HG03442 (cell line): Measurements from ENCODE around the gene C1orf53.

Source experiments
- ATAC-seq: cut with Tn5 transposase; IDR thresholded peaks from one replicate; pipeline ENCODE4 v1.9.1; 2021; ENCODE audit warnings: mild to moderate bottlenecking, moderate library complexity; ENCODE audit not compliant: unreplicated experiment

The C1orf53 gene

GRCh38 chr1:197907846-197908616, 5.6 kb downstream of the C1orf53 start:
- ATAC-seq = no peak

DNA sequence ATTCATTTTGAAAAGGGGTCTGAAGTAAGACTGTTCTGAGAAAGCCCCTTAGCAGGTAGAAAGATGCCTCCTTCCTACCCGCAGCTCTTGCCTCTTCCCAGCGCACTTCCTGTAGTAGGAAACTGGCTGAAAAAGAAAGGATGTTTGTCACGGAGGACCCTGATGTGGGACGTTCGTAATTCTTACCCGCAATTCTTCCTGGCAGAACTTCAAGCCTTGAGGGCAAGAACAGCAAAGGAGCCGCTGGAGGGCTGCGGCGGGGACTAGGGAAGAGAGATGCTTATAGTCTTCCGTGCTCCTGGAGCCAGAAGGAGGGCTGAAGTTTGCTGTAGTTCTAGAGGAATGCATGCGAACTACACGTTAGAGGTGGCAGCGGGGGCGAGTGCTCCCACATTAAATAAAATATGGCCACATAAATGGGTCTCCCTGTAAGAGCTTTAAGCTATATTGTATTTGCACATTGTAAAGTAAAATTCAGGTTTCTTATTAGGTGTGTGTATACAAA, 6.3 kb downstream of the C1orf53 start:
- no peak for ATAC-seq

DNA sequence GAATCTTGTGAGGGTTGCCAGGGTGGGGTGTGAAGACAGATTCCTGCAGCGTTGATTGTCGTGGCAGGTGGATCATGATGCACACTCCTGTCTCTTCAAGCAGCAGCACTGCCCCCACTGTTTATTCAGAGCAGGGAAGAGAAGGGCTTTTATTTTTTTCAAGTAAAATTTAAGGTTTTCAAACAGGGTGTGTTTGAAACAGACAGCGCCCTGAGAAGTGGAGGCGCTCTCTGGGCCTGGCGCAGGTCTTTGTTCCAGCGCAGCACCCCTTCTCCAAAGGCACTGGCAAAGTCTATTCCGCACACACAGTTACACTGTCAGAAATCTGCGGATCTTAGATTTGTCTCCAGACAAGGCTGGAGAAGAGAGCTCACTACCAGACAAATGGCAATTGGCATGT, 7.0 kb downstream of the C1orf53 start:
- ATAC-seq = no peak

GRCh38 chr1:197910120-197910991, 7.9 kb downstream of the C1orf53 start:
- ATAC-seq = no peak

- ATAC-seq = no peak
Measured at GRCh38 chr1:197911111-197911856, 8.9 kb downstream of the C1orf53 start.

DNA sequence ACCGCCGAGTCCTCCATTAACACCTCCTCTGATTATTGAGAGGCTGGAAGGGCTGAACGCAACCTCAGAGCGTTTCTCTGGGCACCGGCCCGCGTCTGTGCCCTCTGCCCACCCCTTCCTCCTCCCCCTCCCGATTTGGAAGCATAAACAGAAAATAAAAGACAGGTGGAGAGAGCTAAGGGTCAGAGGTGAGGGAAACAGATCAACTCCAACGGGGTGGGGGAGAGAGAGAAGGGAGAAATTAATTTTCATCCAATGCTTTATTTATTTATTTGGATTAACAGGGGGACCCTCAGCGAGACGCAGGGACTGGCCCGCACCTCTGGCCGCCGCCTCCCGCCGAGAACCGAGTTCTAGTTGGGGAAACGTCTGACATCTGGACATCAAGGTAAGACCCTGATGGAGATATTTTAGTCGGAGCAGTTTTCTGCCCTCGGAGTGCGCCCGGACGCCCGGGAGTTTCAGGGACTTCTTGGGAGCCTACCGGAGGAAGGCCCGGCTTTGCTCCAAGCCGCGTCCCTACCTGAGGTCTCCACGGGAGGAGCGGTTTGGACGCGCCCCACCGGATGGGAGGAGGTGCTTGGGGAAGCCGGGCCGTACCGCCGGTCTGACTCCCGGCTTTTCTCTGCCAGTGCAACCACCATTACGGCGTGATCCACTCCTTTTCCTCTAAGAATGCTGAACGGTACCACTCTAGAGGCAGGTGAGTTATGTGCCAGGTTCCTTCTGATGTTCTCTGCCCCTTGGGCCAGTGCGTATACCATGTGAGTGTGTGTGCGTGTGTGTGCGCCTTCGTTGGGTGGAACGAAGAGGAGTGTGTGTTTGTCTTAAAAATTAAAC, 9.6 kb downstream of the C1orf53 start:
- no peak for ATAC-seq

- no peak for ATAC-seq
Measured at GRCh38 chr1:197912739-197913494, 10.5 kb downstream of the C1orf53 start.

- ATAC-seq = no peak
Measured at GRCh38 chr1:197913495-197914276, 11.3 kb downstream of the C1orf53 start.

DNA sequence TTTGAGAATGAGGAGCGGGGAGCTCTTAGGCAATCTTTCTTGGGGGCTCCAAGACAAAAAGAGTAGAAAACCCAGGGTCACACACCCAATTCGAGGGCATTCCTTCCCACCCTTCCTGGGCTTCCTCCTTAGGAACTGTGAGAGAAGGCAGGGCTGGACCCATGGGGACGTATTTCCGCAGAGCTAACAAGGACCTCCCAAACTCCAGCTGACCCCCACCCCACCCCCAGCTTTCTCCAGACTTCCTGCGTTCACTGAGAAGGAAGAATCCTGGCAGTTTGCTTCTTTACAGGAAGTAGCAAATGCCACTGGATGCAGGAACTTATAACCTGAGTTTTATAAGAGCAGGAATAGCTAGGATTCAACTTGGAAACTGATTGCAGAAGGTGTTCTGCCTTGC, 12.1 kb downstream of the C1orf53 start:
- no peak for ATAC-seq

GRCh38 chr1:197915260-197915861, 12.9 kb downstream of the C1orf53 start:
- no peak for ATAC-seq

DNA sequence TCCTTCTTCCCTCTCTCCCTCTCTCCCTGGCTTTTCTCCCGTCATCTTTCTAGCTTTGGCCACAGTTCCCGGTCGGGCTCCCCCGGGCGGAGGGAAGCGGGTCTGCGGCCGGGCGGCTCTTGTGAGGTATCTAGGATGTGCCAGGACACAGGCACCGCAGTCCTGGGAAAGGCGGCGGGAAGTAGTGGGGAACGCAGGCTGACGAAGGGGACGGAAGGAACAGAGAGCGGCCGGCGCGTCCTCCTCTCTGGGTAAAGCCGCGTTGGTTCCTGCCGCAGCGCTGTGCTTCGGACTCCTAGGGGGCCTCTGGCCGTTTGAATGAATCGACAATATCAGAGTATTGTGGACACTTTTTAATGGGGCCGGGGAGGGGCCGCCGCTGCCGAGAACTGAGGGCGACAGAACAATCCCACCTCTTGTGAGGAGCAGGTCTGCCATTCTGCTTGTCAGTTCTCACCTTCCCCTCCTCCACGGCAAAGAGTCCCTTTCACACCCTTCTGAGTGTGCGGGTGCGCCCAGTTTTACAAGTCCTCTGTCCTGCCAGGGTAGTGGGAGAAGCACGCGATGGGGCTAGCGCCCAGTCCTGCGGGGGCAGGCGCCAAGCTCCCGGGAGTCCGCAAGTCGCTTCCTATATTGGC, 13.6 kb downstream of the C1orf53 start:
- ATAC-seq = no peak

- no peak for ATAC-seq
Measured at GRCh38 chr1:197916500-197916983, 14.1 kb downstream of the C1orf53 start.

DNA sequence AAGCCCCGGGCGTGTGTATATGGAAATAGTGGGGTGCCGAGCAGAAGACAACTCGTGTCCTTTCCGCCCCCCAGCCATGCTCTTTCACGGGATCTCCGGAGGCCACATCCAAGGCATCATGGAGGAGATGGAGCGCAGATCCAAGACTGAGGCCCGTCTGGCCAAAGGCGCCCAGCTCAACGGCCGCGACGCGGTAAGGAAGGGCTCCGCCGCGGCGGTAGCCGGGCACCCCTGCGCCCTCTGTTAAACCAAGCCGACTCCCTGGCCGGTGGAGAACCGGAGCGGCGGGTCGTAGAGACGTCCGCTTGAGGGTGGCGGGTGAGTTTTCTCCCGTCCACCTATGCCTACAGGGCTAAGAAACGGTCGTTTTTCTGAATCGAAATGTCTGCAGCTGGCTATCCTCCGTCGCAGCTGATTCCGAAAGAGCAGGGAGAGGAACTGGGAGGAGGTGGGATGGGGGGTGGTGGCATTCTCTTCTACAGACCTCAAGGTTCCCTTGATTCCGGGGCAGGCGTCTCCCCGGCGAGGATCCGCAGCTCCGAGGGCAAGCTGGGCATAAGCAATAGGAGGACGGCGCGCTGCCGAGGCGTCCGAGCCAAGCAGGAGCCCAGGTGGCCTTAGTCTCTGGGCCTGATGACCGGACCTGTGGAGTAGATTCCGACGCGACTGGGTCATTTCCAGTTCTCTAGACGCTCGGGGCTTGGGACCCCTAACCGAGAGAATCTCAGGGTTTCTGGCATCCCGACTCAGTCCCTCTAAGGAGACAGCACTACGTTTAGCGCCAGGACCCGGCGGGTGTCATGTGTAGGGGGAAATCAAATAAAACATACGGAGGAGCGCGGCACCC, 15.6 kb downstream of the C1orf53 start:
- no peak for ATAC-seq

GRCh38 chr1:197918807-197919345, 16.4 kb downstream of the C1orf53 start:
- no peak for ATAC-seq

DNA sequence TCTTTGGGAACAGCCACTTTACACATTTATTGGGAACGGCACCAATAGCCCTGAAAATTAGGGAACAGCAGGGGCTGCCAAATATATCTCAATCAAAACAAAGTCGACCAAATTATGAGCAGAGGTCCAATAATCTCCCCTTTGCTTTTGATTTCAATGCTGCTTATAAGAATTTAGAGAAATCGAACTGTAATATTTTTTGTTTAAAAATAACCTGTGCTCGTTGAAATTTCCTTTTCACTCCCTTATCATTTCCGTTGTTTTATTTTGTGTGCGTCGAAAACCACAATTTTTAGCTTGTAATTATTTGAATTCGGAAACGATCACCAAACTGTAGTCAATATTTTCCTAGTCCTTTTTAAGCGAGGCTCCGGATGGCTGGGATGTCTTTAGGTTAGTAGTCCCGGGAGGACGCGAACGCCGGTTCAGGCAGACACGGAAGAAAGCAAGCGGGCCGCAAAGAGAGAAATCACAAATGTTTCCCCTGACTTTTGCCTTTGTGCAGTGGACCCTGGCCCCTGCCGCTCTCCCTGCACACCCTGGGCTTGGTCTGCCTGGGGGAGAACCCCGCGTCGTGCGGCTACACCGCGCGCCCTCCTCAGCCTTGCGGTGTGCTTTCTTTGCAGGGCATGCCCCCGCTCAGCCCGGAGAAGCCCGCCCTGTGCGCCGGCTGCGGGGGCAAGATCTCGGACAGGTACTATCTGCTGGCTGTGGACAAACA, 17.1 kb downstream of the C1orf53 start:
- no peak for ATAC-seq

DNA sequence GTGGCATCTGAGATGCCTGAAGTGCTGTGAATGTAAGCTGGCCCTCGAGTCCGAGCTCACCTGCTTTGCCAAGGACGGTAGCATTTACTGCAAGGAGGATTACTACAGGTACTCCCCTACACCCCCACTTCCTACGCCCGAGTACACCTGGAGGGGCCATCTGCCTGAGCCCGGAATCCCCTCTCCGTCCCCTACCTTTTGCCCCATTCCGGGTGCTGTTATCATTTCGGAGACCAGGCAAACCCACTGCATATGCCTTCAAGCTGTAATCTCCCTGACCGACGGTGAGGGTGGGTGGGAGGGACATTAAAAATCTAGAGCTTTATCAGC, 17.6 kb downstream of the C1orf53 start:
- no peak for ATAC-seq
